ENCODE measurements around the gene RBBP5.
"Not testable (repeated sequence)": the region's sequence is repeated elsewhere in the genome, so short reads cannot be mapped to it uniquely, and the experiment has no call there.

The RBBP5 gene

DNA sequence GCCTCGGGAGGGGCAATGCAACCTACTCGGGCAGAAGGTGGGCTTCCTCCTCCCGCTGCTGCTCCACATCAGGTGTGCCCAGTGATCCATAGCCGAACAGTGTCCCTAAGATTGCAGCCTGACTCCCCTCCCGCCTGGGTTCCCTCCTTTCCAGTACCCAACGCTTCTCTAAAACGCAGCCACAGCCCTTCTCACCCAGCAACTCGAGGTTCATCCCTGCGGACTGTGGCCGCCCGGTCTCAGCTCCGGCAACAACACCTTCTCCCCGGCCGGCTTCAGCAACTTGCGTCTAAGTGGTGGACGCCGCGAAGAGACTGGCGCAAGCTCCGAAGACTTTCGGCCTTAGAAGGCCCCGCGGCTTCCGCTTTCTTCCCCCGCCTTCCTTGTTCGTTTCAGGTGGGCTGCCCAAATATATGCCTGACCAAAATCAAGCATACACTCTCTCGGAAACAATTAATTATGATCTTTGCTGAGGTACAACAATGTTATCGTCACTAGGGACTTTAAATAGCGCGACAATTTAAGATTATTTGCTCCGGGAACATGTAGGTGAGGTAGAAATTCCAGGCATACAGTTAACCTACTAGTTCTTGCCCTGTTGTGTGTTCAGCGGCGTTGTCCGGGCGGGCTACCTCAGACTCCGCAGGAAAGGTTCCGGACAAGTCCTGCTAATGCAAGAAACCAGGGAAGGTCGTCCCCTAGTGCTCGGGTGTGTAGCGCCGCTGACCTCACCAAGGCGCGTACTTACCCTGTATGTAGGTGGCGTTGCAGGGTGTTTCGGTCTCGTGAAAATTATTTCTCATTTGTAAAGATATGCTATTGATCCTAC lies at the start of gene RBBP5:
TSS of gene RBBP5 (minus strand) at position 319 of the 829 bp plus-strand sequence. CDS start at position 214, 105 bp downstream.
- H3K27ac ChIP-seq (ENCODE audit: low read length) = no peak within 1 kb of the TSS
- no peaks in the 10 kb centered on the region for H3K9me3 ChIP-seq (ENCODE audit: control insufficient read depth, insufficient read depth, low read length)
- H3K4me3 ChIP-seq (ENCODE audit: low read length) = peak within 1 kb of the TSS; percentile 87
- no CpG with 5 or more reads among the region's 46 CpGs for WGBS (ENCODE audit: insufficient coverage, insufficient read length)
- no peaks in the 10 kb centered on the region for H3K36me3 ChIP-seq (ENCODE audit: control insufficient read depth, insufficient read depth, low read length)
- H3K4me1 ChIP-seq (ENCODE audit: control insufficient read depth, insufficient read depth, low read length) = no peaks in the 10 kb centered on the region
- DNase-seq (ENCODE audit: low read depth, low spot score) = peak; percentile 95
- H3K27me3 ChIP-seq (ENCODE audit: control insufficient read depth, insufficient read depth, low read length) = no peaks in the 10 kb centered on the region

DNA sequence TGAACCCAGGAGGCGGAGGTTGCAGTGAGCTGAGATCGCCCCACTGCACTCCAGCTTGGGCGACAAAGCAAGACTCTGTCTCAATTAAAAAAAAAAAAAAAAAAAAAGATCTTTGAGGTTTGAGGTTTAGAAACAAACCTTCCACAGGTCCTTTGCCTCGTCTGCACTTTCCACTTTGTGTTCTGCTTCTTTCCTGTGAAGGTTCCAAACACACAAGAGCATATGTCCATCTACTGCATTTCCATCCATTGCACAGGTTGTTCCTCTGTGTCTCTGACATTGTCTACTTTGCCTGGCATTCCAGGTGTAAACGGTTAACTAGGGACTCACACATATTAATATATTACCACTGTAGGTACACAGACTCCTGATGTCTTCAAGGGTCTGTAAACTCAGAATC lies 49.6 kb upstream of the RBBP5 start:
- WGBS (ENCODE audit: insufficient coverage, insufficient read length) = no CpG with 5 or more reads among the region's 5 CpGs
- H3K4me1 ChIP-seq (ENCODE audit: control insufficient read depth, insufficient read depth, low read length) = no peaks in the 10 kb centered on the region

GRCh38 chr1:205170532-205171269 lies 48.9 kb upstream of the RBBP5 start:
- Histone ChIP-seq H3K36me3 (ENCODE audit: control insufficient read depth, insufficient read depth, low read length) (no peaks in the 10 kb centered on the region; the same call in 1 of the 2 replicates), H3K27me3 (ENCODE audit: control insufficient read depth, insufficient read depth, low read length) (no peaks in the 10 kb centered on the region), H3K27ac (ENCODE audit: low read length) (no peak overlapping the region), H3K4me3 (ENCODE audit: low read length) (no peak overlapping the region), H3K9me3 (ENCODE audit: control insufficient read depth, insufficient read depth, low read length) (no peaks in the 10 kb centered on the region), H3K4me1 (ENCODE audit: control insufficient read depth, insufficient read depth, low read length) (no peaks in the 10 kb centered on the region)
- no CpG with 5 or more reads among the region's 9 CpGs for WGBS (ENCODE audit: insufficient coverage, insufficient read length)
- DNase-seq (ENCODE audit: low read depth, low spot score) = no peak

More for the DNA sequence above, 49.6 kb upstream of the RBBP5 start:
- Histone ChIP-seq H3K9me3 (ENCODE audit: control insufficient read depth, insufficient read depth, low read length) (no peaks in the 10 kb centered on the region), H3K36me3 (ENCODE audit: control insufficient read depth, insufficient read depth, low read length) (no peaks in the 10 kb centered on the region; the same call in 1 of the 2 replicates), H3K27ac (ENCODE audit: low read length) (no peak overlapping the region), H3K27me3 (ENCODE audit: control insufficient read depth, insufficient read depth, low read length) (no peaks in the 10 kb centered on the region), H3K4me3 (ENCODE audit: low read length) (no peak overlapping the region)
- DNase-seq (ENCODE audit: low read depth, low spot score) = no peak

- no peaks in the 10 kb centered on the region for H3K27me3 ChIP-seq (ENCODE audit: control insufficient read depth, insufficient read depth, low read length)
- no CpG with 5 or more reads among the region's 10 CpGs for WGBS (ENCODE audit: insufficient coverage, insufficient read length)
- no peaks in the 10 kb centered on the region; the same call in 1 of the 2 replicates for H3K36me3 ChIP-seq (ENCODE audit: control insufficient read depth, insufficient read depth, low read length)
- H3K4me1 ChIP-seq (ENCODE audit: control insufficient read depth, insufficient read depth, low read length) = no peaks in the 10 kb centered on the region
- no peaks in the 10 kb centered on the region for H3K9me3 ChIP-seq (ENCODE audit: control insufficient read depth, insufficient read depth, low read length)
- no peak overlapping the region for H3K27ac ChIP-seq (ENCODE audit: low read length)
- DNase-seq (ENCODE audit: low read depth, low spot score) = no peak
- no peak overlapping the region for H3K4me3 ChIP-seq (ENCODE audit: low read length)
These were observed 47.5 kb upstream of the RBBP5 start for GRCh38 chr1:205169248-205169647.

DNA sequence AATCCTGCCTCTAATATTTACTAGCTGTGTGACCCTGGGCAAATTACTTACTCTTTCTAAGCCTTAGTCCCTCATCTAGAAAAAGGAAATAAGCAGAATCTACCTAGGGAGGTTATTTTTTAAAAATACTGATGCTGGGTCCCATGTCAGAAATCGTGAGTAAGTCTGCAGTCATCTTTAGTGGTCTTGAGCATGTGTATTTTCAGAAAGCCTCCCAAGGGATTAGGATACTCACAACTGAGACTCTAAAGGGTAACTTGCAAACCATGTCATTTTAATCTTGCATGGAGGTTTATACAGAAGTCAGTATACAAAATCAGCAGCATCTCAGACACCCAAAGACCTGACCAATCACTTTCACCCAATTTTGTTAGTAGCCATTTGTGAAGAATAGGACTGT lies 46.5 kb upstream of the RBBP5 start:
- no peak overlapping the region for H3K27ac ChIP-seq (ENCODE audit: low read length)
- no peak for DNase-seq (ENCODE audit: low read depth, low spot score)
- no peaks in the 10 kb centered on the region for H3K27me3 ChIP-seq (ENCODE audit: control insufficient read depth, insufficient read depth, low read length)
- no peak overlapping the region for H3K4me3 ChIP-seq (ENCODE audit: low read length)
- no peaks in the 10 kb centered on the region; the same call in 1 of the 2 replicates for H3K36me3 ChIP-seq (ENCODE audit: control insufficient read depth, insufficient read depth, low read length)
- no peaks in the 10 kb centered on the region for H3K9me3 ChIP-seq (ENCODE audit: control insufficient read depth, insufficient read depth, low read length)
- no CpG with 5 or more reads among the region's 1 CpG for WGBS (ENCODE audit: insufficient coverage, insufficient read length)
- no peaks in the 10 kb centered on the region for H3K4me1 ChIP-seq (ENCODE audit: control insufficient read depth, insufficient read depth, low read length)

DNA sequence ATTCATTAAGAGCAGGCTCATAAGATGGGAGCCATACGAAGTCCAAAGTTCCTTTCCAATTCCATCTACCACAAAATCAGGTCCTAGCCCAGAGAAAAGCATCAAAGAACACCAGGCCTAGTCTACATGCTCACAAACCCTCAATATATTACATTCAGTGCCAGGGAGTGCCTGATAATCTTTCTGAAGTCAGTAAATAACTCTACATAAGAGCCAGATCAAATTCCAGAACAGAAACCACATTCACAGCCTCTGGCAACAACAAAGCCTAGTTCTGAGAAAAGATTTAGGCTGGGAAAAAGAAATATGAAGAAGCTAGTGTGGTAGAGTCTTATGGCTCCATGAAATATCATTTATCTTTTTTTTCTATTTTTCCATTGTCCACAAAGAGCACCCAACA lies 40.5 kb upstream of the RBBP5 start:
- no peaks in the 10 kb centered on the region for H3K4me1 ChIP-seq (ENCODE audit: control insufficient read depth, insufficient read depth, low read length)
- H3K36me3 ChIP-seq (ENCODE audit: control insufficient read depth, insufficient read depth, low read length) = peaks cover 13% of the 10 kb centered on the region; the same call in 1 of the 2 replicates
- DNase-seq (ENCODE audit: low read depth, low spot score) = no peak
- no peaks in the 10 kb centered on the region for H3K9me3 ChIP-seq (ENCODE audit: control insufficient read depth, insufficient read depth, low read length)
- H3K4me3 ChIP-seq (ENCODE audit: low read length) = no peak overlapping the region
- H3K27ac ChIP-seq (ENCODE audit: low read length) = no peak overlapping the region
- no peaks in the 10 kb centered on the region for H3K27me3 ChIP-seq (ENCODE audit: control insufficient read depth, insufficient read depth, low read length)
- no CpG with 5 or more reads among the region's 1 CpG for WGBS (ENCODE audit: insufficient coverage, insufficient read length)

GRCh38 chr1:205161076-205161475 lies 39.3 kb upstream of the RBBP5 start:
- Histone ChIP-seq H3K27me3 (ENCODE audit: control insufficient read depth, insufficient read depth, low read length) (no peaks in the 10 kb centered on the region), H3K9me3 (ENCODE audit: control insufficient read depth, insufficient read depth, low read length) (no peaks in the 10 kb centered on the region), H3K4me1 (ENCODE audit: control insufficient read depth, insufficient read depth, low read length) (no peaks in the 10 kb centered on the region), H3K36me3 (ENCODE audit: control insufficient read depth, insufficient read depth, low read length) (peaks cover 23% of the 10 kb centered on the region; the same call in 1 of the 2 replicates), H3K27ac (ENCODE audit: low read length) (no peak overlapping the region), H3K4me3 (ENCODE audit: low read length) (no peak overlapping the region)
- no CpG with 5 or more reads among the region's 6 CpGs for WGBS (ENCODE audit: insufficient coverage, insufficient read length)
- DNase-seq (ENCODE audit: low read depth, low spot score) = no peak

- no CpG with 5 or more reads among the region's 2 CpGs for WGBS (ENCODE audit: insufficient coverage, insufficient read length)
- H3K36me3 ChIP-seq (ENCODE audit: control insufficient read depth, insufficient read depth, low read length) = peaks cover 28% of the 10 kb centered on the region; the same call in 1 of the 2 replicates
- no peak overlapping the region for H3K27ac ChIP-seq (ENCODE audit: low read length)
- H3K27me3 ChIP-seq (ENCODE audit: control insufficient read depth, insufficient read depth, low read length) = no peaks in the 10 kb centered on the region
- no peak for DNase-seq (ENCODE audit: low read depth, low spot score)
- H3K4me3 ChIP-seq (ENCODE audit: low read length) = no peak overlapping the region
- no peaks in the 10 kb centered on the region for H3K9me3 ChIP-seq (ENCODE audit: control insufficient read depth, insufficient read depth, low read length)
- no peaks in the 10 kb centered on the region for H3K4me1 ChIP-seq (ENCODE audit: control insufficient read depth, insufficient read depth, low read length)
These were observed 36.4 kb upstream of the RBBP5 start for GRCh38 chr1:205158048-205158616.

- H3K27me3 ChIP-seq (ENCODE audit: control insufficient read depth, insufficient read depth, low read length); H3K4me3 ChIP-seq (ENCODE audit: low read length); H3K4me1 ChIP-seq (ENCODE audit: control insufficient read depth, insufficient read depth, low read length); H3K27ac ChIP-seq (ENCODE audit: low read length); DNase-seq (ENCODE audit: low read depth, low spot score); H3K9me3 ChIP-seq (ENCODE audit: control insufficient read depth, insufficient read depth, low read length): not testable (repeated sequence)
- peaks cover 21% of the 10 kb centered on the region; the same call in 1 of the 2 replicates for H3K36me3 ChIP-seq (ENCODE audit: control insufficient read depth, insufficient read depth, low read length)
- WGBS (ENCODE audit: insufficient coverage, insufficient read length) = no CpG with 5 or more reads among the region's 3 CpGs
These were observed 34.0 kb upstream of the RBBP5 start for GRCh38 chr1:205155665-205156377.

DNA sequence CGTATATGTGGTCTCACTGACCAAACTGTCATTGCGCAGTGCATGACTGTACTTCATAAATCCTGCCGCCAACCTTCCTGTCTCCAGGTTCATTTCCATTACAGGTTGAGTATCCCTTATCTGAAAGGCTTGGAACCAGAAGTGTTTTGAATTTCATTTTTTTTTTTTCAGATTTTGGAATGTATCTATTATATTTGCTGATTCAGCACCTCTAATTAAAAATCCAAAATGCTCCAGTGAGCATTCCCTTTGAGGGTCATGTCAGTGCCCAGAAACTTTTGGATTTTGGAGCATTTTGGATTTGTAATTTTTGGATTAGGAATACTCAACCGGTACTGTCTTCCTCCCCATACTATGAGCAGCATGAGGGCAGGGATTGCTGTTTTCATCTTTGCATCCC lies 30.7 kb upstream of the RBBP5 start:
- no CpG with 5 or more reads among the region's 4 CpGs for WGBS (ENCODE audit: insufficient coverage, insufficient read length)
- H3K4me3 ChIP-seq (ENCODE audit: low read length) = no peak overlapping the region
- H3K9me3 ChIP-seq (ENCODE audit: control insufficient read depth, insufficient read depth, low read length) = no peaks in the 10 kb centered on the region
- H3K4me1 ChIP-seq (ENCODE audit: control insufficient read depth, insufficient read depth, low read length) = no peaks in the 10 kb centered on the region
- no peak overlapping the region for H3K27ac ChIP-seq (ENCODE audit: low read length)
- DNase-seq (ENCODE audit: low read depth, low spot score) = no peak
- peaks cover 15% of the 10 kb centered on the region; the same call in 1 of the 2 replicates for H3K36me3 ChIP-seq (ENCODE audit: control insufficient read depth, insufficient read depth, low read length)
- no peaks in the 10 kb centered on the region for H3K27me3 ChIP-seq (ENCODE audit: control insufficient read depth, insufficient read depth, low read length)
